Left ventricle myocardium inferior (tissue), 1 donor: ENCODE measurements around the gene ZIC2. TPM values are rescaled to one million over a fixed set of nuclear protein-coding genes. Genes with fewer than 3 reads are reported as not detected.

Source experiments
- DNase-seq: peaks from one replicate; pipeline ENCODE4 v3.0.0-alpha.2; 2020
- H3K27ac ChIP-seq: fragments of 200-600 bp; replicated peaks from 2 replicates; pipeline ENCODE4 v1.8.0; 2021
- H3K27me3 ChIP-seq: fragments of 200-600 bp; 2 replicates; pipeline ENCODE4 v1.8.0; 2021; ENCODE audit warnings: low read depth
- H3K36me3 ChIP-seq: fragments of 200-600 bp; 2 replicates; pipeline ENCODE4 v1.8.0; 2021
- H3K4me1 ChIP-seq: fragments of 200-600 bp; 2 replicates; pipeline ENCODE4 v1.8.0; 2021
- H3K4me3 ChIP-seq: fragments of 200-600 bp; 2 replicates; pipeline ENCODE4 v1.8.0; 2021; ENCODE audit warnings: mild to moderate bottlenecking, moderate library complexity
- H3K9me3 ChIP-seq: fragments of 200-600 bp; replicated peaks from 2 replicates; pipeline ENCODE4 v1.8.0; 2021
- intact Hi-C: fragments of 100-400 bp; cut with micrococcal nuclease; formaldehyde crosslinking; loops from one replicate; pipeline ENCODE4 v1.11.0; 2022
- total RNA-seq: library from RNA; stranded (reverse); fragmentation: NEBNext Ultra II Directional; extraction: Animal tissue kit (Norgen Biotek cat#: 25700); gene quantifications from one replicate; pipeline ENCODE4 v1.2.1, GENCODE V29; 2021
- TF ChIP-seq, protein P1 (sequence below): fragments of 200-600 bp; IDR thresholded peaks from 2 replicates; pipeline ENCODE4 v1.8.0; 2021; ENCODE audit warnings: antibody characterized with exemption, mild to moderate bottlenecking, borderline replicate concordance
- donor health status: DM: no; HTN: yes; CAD: no; lungs with severe emphysema.

ZIC2 gene
- total RNA-seq, 1 donor from 2014 or later, result not detected

DNA sequence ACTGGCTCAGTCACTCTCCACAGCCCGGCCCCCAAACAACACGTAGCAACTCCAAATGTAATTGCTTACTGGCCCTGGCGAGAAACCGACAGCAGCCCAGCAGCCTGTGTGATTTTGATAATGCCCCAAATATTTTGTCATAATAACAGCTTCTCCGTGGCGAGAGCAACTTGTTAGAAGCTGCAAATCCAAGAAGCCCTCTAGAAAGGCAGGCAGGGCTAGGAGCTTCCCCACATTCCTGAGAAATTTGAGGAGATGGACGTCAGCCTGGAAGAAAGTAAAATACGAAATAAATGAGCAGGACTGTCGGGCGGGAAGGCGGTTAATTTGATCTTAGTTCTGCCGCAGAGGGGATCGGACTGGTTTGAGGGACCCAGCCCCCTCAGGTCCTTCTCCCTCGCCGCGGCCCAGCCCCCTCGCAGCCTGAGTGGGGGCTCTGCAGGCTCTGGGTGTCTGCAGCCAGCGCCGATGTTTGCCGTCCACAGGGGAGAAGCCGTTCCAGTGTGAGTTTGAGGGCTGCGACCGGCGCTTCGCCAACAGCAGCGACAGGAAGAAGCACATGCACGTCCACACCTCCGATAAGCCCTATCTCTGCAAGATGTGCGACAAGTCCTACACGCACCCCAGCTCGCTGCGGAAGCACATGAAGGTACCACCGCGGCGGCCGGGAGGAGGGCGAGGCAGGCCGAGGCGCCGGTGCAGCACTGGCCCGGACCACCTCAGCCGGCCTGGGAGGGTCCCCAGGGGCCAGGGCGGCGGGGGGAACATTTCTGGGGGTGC is 3.1 kb downstream of the ZIC2 start:
- TF ChIP-seq, protein P1, sequence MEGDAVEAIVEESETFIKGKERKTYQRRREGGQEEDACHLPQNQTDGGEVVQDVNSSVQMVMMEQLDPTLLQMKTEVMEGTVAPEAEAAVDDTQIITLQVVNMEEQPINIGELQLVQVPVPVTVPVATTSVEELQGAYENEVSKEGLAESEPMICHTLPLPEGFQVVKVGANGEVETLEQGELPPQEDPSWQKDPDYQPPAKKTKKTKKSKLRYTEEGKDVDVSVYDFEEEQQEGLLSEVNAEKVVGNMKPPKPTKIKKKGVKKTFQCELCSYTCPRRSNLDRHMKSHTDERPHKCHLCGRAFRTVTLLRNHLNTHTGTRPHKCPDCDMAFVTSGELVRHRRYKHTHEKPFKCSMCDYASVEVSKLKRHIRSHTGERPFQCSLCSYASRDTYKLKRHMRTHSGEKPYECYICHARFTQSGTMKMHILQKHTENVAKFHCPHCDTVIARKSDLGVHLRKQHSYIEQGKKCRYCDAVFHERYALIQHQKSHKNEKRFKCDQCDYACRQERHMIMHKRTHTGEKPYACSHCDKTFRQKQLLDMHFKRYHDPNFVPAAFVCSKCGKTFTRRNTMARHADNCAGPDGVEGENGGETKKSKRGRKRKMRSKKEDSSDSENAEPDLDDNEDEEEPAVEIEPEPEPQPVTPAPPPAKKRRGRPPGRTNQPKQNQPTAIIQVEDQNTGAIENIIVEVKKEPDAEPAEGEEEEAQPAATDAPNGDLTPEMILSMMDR, result no peak
- DNase-seq, result no peak
- no peak overlapping the region for H3K4me3 ChIP-seq
- intact Hi-C loops, result no loop called here
- peaks cover 42% of the 10 kb centered on the region for H3K4me1 ChIP-seq
- H3K27me3 ChIP-seq, result peaks cover 100% of the 10 kb centered on the region
- no peaks in the 10 kb centered on the region for H3K36me3 ChIP-seq
- H3K9me3 ChIP-seq, result no peaks in the 10 kb centered on the region
- H3K27ac ChIP-seq, result no peak overlapping the region

DNA sequence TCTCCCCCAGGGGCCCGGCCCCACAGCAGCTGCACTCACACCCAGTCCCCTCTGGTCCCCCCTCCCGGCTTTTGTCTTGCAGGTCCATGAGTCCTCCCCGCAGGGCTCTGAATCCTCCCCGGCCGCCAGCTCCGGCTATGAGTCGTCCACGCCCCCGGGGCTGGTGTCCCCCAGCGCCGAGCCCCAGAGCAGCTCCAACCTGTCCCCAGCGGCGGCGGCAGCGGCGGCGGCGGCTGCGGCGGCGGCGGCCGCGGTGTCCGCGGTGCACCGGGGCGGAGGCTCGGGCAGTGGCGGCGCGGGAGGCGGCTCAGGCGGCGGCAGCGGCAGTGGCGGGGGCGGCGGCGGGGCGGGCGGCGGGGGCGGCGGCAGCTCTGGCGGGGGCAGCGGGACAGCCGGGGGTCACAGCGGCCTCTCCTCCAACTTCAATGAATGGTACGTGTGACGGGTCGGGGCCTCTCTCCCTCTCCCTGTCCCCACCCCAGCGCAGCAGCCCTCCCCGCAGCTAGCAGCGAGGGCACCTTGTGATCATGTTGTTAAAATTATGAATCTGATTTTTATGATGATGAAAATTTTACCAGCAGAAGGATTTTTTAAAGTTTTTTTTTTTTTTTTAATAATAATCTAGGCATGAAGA is 3.8 kb downstream of the ZIC2 start:
- intact Hi-C loops, result no loop called here
- TF ChIP-seq, protein P1, result no peak
- peaks cover 41% of the 10 kb centered on the region for H3K4me1 ChIP-seq

DNA sequence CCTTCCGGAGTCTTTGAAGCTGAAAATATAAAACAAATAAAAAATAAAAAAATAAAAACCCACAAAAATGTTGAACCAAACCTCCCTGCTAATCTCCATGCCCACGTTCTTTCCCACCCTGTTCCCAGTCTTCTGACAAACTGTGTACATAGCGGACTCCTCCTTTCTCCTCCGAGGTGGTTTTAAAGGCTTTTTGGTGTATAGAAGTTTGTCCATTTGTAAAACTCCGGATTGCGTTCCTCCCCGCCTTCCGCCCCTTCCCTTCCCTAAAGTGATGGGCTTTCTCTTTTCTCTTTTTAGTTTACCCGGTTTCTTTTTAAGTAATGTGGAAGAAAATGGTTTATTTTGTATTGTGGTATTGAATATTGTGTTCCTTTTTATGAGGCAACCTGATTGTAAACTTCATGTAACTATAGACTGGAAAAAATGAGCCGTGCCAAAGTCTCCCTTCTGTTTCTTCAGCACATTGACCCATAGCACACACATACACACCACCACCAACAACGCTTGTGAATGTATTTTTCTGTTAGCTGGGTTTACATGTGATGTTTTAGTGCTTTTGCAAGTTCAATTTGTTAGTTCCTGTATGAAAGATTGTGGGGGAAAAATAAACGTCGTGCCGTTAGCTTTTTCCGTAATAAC is 4.4 kb downstream of the ZIC2 start:
- H3K27me3 ChIP-seq, result peaks cover 100% of the 10 kb centered on the region
- no peaks in the 10 kb centered on the region for H3K9me3 ChIP-seq
- H3K4me1 ChIP-seq, result peaks cover 40% of the 10 kb centered on the region
- no peak overlapping the region for H3K4me3 ChIP-seq
- intact Hi-C loops, result no loop called here
- no peak overlapping the region for H3K27ac ChIP-seq
- TF ChIP-seq, protein P1, result no peak
- no peaks in the 10 kb centered on the region for H3K36me3 ChIP-seq
- no peak for DNase-seq

More for the DNA sequence above, 3.8 kb downstream of the ZIC2 start:
- no peak for DNase-seq
- Histone ChIP-seq H3K4me3 (no peak overlapping the region), H3K9me3 (no peaks in the 10 kb centered on the region), H3K27ac (no peak overlapping the region), H3K27me3 (peaks cover 100% of the 10 kb centered on the region), H3K36me3 (no peaks in the 10 kb centered on the region)

DNA sequence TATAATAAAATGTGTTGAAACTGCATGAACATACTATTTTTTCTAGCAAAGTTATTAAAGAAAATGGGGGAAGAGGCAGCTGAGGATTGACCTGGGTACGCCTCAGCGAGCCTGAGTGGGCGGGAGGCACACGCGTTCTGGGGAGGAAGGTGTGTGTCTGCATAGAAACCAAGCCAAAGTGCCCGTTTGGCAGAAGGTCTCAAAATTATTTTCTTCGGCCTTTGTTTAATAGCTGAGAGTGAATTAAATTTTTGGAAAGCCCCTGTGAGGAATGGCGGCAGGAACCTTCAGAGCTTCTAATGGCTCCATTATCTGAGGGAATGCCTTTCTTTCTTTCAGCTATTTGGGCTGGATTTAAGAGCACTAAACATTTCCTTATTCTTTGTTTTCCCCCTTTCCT is 5.2 kb downstream of the ZIC2 start:
- Histone ChIP-seq H3K4me1 (peaks cover 36% of the 10 kb centered on the region), H3K27me3 (peaks cover 100% of the 10 kb centered on the region), H3K36me3 (no peaks in the 10 kb centered on the region), H3K9me3 (no peaks in the 10 kb centered on the region), H3K27ac (no peak overlapping the region), H3K4me3 (no peak overlapping the region)
- intact Hi-C loops, result no loop called here
- TF ChIP-seq, protein P1, result no peak
- DNase-seq, result no peak

DNA sequence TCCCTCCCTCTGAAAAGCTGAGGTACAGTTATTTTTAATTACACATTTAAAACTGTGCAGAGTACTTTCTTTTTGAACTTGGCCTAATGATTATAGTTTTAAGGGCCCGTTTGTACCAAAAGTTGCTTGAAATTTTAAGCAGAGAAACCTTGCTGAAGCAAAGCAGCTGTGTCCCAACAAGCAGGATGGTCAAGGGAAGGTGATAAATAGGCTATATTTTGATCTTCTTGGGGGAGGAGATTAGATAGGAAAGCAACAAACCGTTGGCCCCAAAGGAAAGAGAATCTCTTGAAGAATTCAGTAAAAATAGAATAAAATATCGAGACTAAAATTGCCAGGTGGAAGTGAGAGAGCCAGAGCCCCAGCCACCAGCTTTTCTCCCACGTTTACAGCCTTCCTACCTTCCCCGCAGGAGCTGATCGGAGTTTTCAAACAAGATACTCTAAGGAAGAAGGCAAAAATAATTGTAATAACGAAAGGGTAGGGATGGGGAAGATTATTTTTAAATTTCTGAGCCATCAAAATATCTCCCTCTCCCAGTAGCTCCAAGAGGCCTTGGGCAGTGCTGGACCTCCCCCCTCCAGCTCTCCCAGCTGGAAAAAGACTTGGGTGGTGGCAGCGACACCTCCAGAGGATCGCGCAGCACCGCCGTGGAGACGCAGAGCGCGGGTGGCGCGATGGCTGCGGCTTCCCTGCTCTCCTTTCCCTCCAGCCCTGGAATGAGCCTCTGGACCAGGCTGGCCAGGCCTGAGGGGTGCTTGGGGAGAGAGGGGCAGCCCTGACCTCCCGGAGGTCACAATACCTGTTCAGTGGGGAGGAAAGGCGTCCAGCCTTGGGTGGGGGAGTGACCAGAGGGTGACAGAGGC is 5.8 kb downstream of the ZIC2 start:
- Histone ChIP-seq H3K27ac (no peak overlapping the region), H3K9me3 (no peaks in the 10 kb centered on the region), H3K36me3 (no peaks in the 10 kb centered on the region), H3K4me1 (peaks cover 31% of the 10 kb centered on the region), H3K4me3 (no peak overlapping the region), H3K27me3 (peaks cover 100% of the 10 kb centered on the region)
- intact Hi-C loops, result no loop called here
- no peak for DNase-seq
- TF ChIP-seq, protein P1, result no peak
